ENCODE data around the gene HIVEP3. TPM values are rescaled to one million over a fixed set of nuclear protein-coding genes. Genes with fewer than 3 reads are reported as not detected.

Gene HIVEP3
- polyA plus RNA-seq, 1 of the 3 experiments (the other 2 are of a cell fraction) = 6.4 TPM

DNA sequence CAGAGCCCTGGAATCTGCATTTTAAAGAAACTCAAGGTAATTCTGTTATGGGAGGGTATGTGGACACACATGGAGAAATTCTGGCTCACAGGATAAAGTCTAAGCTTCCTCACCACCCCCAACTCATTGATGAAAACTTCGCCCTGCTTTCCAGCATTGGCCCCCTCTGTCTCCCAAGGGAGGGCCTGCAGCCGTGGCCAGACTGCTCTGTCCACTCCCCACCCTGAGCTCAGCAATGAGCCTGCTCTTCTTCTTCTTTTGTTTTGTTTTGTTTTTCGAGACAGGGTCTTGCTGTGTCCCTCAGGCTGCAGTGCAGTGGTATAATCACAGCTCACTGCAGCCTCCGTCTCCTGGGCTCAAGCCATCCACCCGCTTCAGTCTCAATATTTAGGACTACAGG is 297.5 kb downstream of the HIVEP3 start:
- Histone ChIP-seq H2AFZ (ENCODE audit: low read depth) (no peak overlapping the region), H3K4me3 (ENCODE audit: low read depth in 2 of 2, low read length in 1 of 2) (no peak overlapping the region), H3K9me2 (no peaks in the 10 kb centered on the region), H3K4me1 (ENCODE audit: control insufficient read depth in 1 of 2, insufficient read depth in 2 of 2, low read depth in 1 of 2, low read length in 1 of 2) (peaks cover 6 to 14% of the 10 kb centered on the region in 2 experiments; a peak in 2 of 4 replicates), H3K27me3 (ENCODE audit: insufficient read depth) (no peaks in the 10 kb centered on the region), H3K4me2 (no peak overlapping the region), H3K27ac (ENCODE audit: low read depth in 2 of 2, low read length in 1 of 2) (no peak overlapping the region), H4K20me1 (ENCODE audit: insufficient read depth) (no peaks in the 10 kb centered on the region), H3K79me2 (ENCODE audit: insufficient read depth) (no peaks in the 10 kb centered on the region), H3K9me3 (no peaks in the 10 kb centered on the region), H3K9ac (no peak overlapping the region), H3F3A (replicated peaks; ENCODE audit: insufficient read depth) (no peaks in the 10 kb centered on the region), H3K36me3 (replicated peaks in 1 of 2; ENCODE audit: control insufficient read depth in 1 of 2, insufficient read depth in 2 of 2, low read length in 1 of 2) (no peaks in the 10 kb centered on the region)
- ChIA-PET POLR2A (no interaction called here), CTCF (interaction anchor here (1.2 to 1.7 kb wide), 2 partner anchors 11 to 47 kb away, joined by 5 read pairs; no protein-coding TSS in a partner anchor)
- 86% methylated on average over 5 of the region's 5 CpGs for WGBS (ENCODE audit: low lambda C conversion rate)
- TF ChIP-seq RCOR1 (IDR thresholded peaks at IDR 0.05; ENCODE audit: low read length) = no peak
- no peak for TF ChIP-seq FOSL2 (IDR thresholded peaks at IDR 0.05; ENCODE audit: borderline replicate concordance, low read depth)
- TF ChIP-seq TCF12 (IDR thresholded peaks at IDR 0.05) = no peak
- TF ChIP-seq SMC3 (IDR thresholded peaks at IDR 0.05; ENCODE audit: low read depth, low read length) = no peak
- no peak for DNase-seq

DNA sequence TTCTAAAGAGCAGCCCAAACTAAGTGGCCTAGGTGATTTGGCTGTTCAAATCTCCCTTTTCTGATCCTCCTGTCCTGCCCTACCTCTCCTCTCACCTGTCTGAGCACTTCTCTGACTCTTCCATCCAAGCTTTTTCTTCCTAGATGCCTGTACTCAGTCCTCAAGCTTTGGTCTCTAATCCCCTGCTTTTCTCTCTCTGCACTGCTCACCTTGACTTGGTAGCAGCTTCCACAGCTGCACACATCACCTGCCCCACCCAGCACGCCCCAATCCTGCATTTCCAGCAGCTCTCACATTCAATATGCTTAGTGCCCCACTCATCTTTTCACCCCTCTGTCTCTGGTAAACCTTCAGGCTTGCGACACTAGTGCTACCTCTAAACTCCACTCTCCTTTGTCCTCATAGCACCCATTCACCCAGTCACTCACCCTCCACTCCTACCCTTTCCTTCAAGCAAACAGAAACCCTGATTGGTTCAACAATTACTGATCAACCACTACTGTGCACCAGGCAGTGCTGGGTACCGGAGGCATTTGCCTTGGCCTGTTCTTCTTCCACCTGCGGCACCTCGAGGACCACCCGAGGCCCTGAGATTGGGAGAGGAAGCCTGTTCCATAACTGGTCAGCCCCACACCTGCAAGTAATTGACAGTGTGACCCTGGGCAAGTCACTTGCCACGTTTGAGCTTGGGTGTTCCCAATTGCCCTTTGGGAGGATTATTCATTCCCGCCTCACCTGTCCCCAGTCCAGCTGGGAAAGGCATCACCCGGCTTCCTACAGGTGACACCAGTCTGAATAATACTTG is 298.2 kb downstream of the HIVEP3 start:
- peaks cover 6 to 9% of the 10 kb centered on the region in 2 experiments; a peak in 2 of 4 replicates for H3K4me1 ChIP-seq (ENCODE audit: control insufficient read depth in 1 of 2, insufficient read depth in 2 of 2, low read depth in 1 of 2, low read length in 1 of 2)
- CTCF ChIA-PET = interaction anchor here (1.0 to 1.7 kb wide), 2 partner anchors 10 to 46 kb away, joined by 3 to 5 read pairs; no protein-coding TSS in a partner anchor
- no peak for DNase-seq

More for the DNA sequence above, 298.2 kb downstream of the HIVEP3 start:
- Histone ChIP-seq H2AFZ (ENCODE audit: low read depth) (no peak overlapping the region), H4K20me1 (ENCODE audit: insufficient read depth) (no peaks in the 10 kb centered on the region), H3K79me2 (ENCODE audit: insufficient read depth) (no peaks in the 10 kb centered on the region), H3K9me2 (no peaks in the 10 kb centered on the region), H3K4me3 (ENCODE audit: low read depth in 2 of 2, low read length in 1 of 2) (no peak overlapping the region), H3F3A (replicated peaks; ENCODE audit: insufficient read depth) (no peaks in the 10 kb centered on the region), H3K36me3 (replicated peaks in 1 of 2; ENCODE audit: control insufficient read depth in 1 of 2, insufficient read depth in 2 of 2, low read length in 1 of 2) (no peaks in the 10 kb centered on the region), H3K9me3 (no peaks in the 10 kb centered on the region), H3K27ac (ENCODE audit: low read depth in 2 of 2, low read length in 1 of 2) (no peak overlapping the region), H3K9ac (no peak overlapping the region), H3K4me2 (no peak overlapping the region), H3K27me3 (ENCODE audit: insufficient read depth) (no peaks in the 10 kb centered on the region)
- POLR2A ChIA-PET = no interaction called here
- TF ChIP-seq FOXM1 (IDR thresholded peaks at IDR 0.05; ENCODE audit: low read depth) (no peak), SIN3A (IDR thresholded peaks at IDR 0.05; ENCODE audit: borderline replicate concordance, low read depth, low read length) (no peak), JUND (IDR thresholded peaks at IDR 0.05) (no peak), FOSL2 (IDR thresholded peaks at IDR 0.05; ENCODE audit: borderline replicate concordance, low read depth) (no peak), NFIC (IDR thresholded peaks at IDR 0.05; ENCODE audit: borderline replicate concordance) (no peak), YY1 (IDR thresholded peaks at IDR 0.05; ENCODE audit: low read depth) (no peak), ELF1 (IDR thresholded peaks at IDR 0.05) (no peak), TAF1 (IDR thresholded peaks at IDR 0.05; ENCODE audit: borderline replicate concordance, low read depth, low read length) (no peak), RCOR1 (IDR thresholded peaks at IDR 0.05; ENCODE audit: low read length) (no peak), RAD21 (IDR thresholded peaks at IDR 0.05; ENCODE audit: low read length) (no peak)
- TF ChIP-seq, protein P1, sequence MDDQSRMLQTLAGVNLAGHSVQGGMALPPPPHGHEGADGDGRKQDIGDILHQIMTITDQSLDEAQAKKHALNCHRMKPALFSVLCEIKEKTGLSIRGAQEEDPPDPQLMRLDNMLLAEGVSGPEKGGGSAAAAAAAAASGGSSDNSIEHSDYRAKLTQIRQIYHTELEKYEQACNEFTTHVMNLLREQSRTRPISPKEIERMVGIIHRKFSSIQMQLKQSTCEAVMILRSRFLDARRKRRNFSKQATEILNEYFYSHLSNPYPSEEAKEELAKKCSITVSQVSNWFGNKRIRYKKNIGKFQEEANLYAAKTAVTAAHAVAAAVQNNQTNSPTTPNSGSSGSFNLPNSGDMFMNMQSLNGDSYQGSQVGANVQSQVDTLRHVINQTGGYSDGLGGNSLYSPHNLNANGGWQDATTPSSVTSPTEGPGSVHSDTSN (IDR thresholded peaks at IDR 0.05) = no peak
- TF ChIP-seq, protein P2, sequence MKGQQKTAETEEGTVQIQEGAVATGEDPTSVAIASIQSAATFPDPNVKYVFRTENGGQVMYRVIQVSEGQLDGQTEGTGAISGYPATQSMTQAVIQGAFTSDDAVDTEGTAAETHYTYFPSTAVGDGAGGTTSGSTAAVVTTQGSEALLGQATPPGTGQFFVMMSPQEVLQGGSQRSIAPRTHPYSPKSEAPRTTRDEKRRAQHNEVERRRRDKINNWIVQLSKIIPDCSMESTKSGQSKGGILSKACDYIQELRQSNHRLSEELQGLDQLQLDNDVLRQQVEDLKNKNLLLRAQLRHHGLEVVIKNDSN (IDR thresholded peaks at IDR 0.05; ENCODE audit: borderline replicate concordance, low read depth) = no peak
- WGBS (ENCODE audit: low lambda C conversion rate) = 92% methylated on average over 9 of the region's 9 CpGs
